A673 (cell line): ENCODE measurements around the gene TBRG1. TPM values are rescaled to one million over a fixed set of nuclear protein-coding genes. Genes with fewer than 3 reads are reported as not detected.

Source experiments
- BruUV-seq: library from RNA; stranded (reverse); fragments of 400-500 nt; replicated peaks from 2 replicates; lab custom pipeline; 2021; lab: Mats Ljungman, UMichigan
- CTCF ChIA-PET: fragments of 300-600 bp; sonication (Branson Sonifier 250); formaldehyde crosslinking; loops from one replicate; lab custom pipeline; 2022; ENCODE audit warnings: antibody characterized with exemption; lab: Charles Lee
- POLR2A ChIA-PET: fragments of 300-600 bp; sonication (Branson Sonifier 250); formaldehyde crosslinking; loops from one replicate; lab custom pipeline; 2022; ENCODE audit warnings: antibody characterized with exemption; ENCODE audit not compliant: low non-redundant PET; lab: Charles Lee
- DNase-seq: peaks from one replicate; pipeline ENCODE4 v3.0.0-alpha.2; 2015; ENCODE audit warnings: low spot score
- H3K27ac ChIP-seq: fragments of 200-600 bp; sonication (generic); 2 replicates; pipeline ENCODE4 v1.5.1; 2016; ENCODE audit warnings: mixed run types, low read depth, mild to moderate bottlenecking, mixed read lengths, antibody characterized with exemption, low read length; ENCODE audit not compliant: poor library complexity, severe bottlenecking
- H3K27me3 ChIP-seq: fragments of 200-600 bp; sonication (generic); replicated peaks from 2 replicates; pipeline ENCODE4 v1.6.1; 2017; ENCODE audit warnings: mixed run types, low read depth, mild to moderate bottlenecking, mixed read lengths, antibody characterized with exemption, low read length; ENCODE audit not compliant: insufficient read depth, poor library complexity
- H3K36me3 ChIP-seq: fragments of 200-600 bp; sonication (generic); 2 replicates; pipeline ENCODE4 v1.6.1; 2016; ENCODE audit warnings: mixed run types, mild to moderate bottlenecking, mixed read lengths, antibody characterized with exemption, low read length; ENCODE audit not compliant: insufficient read depth, poor library complexity, severe bottlenecking
- H3K4me1 ChIP-seq: fragments of 200-600 bp; sonication (generic); 2 replicates; pipeline ENCODE4 v1.6.1; 2017; ENCODE audit warnings: mixed run types, mild to moderate bottlenecking, mixed read lengths, antibody characterized with exemption, low read length; ENCODE audit not compliant: insufficient read depth, poor library complexity, severe bottlenecking
- H3K4me3 ChIP-seq: fragments of 200-600 bp; sonication (generic); 2 replicates; pipeline ENCODE4 v1.5.1; 2016; ENCODE audit warnings: low read depth, mixed run types, mild to moderate bottlenecking, mixed read lengths, low read length; ENCODE audit not compliant: poor library complexity, severe bottlenecking
- H3K9me3 ChIP-seq: fragments of 200-600 bp; sonication (generic); 2 replicates; pipeline ENCODE4 v1.6.1; 2016; ENCODE audit warnings: mixed run types, low read depth, mild to moderate bottlenecking, mixed read lengths, antibody characterized with exemption, low read length; ENCODE audit not compliant: poor library complexity, severe bottlenecking
- EZH2 ChIP-seq: fragments of 200-600 bp; sonication (generic); IDR thresholded peaks from 2 replicates; pipeline ENCODE4 v1.6.1; 2017; ENCODE audit warnings: borderline replicate concordance, low read depth, mild to moderate bottlenecking, mixed read lengths, antibody characterized with exemption, low read length; ENCODE audit not compliant: poor library complexity, severe bottlenecking
- intact Hi-C: fragments of 100-400 bp; cut with micrococcal nuclease; formaldehyde crosslinking; loops from one replicate; pipeline ENCODE4 v1.10.0; 2022; ENCODE audit not compliant: unreplicated experiment
- total RNA-seq: library from RNA; stranded (reverse); gene quantifications from 2 replicates; pipeline ENCODE4 v1.2.3, GENCODE V29; 2021
- TF ChIP-seq, protein P1 (sequence below): fragments of 300-800, 200-600 bp; sonication (generic); conservative IDR thresholded peaks from 2 replicates; pipeline ENCODE4 v1.5.1; 2017; ENCODE audit warnings: low read depth, mild to moderate bottlenecking, antibody characterized with exemption, low read length, moderate library complexity, mixed read lengths

TBRG1 gene
- total RNA-seq, 1 experiment from 2014 or later, result 44.4 TPM

DNA sequence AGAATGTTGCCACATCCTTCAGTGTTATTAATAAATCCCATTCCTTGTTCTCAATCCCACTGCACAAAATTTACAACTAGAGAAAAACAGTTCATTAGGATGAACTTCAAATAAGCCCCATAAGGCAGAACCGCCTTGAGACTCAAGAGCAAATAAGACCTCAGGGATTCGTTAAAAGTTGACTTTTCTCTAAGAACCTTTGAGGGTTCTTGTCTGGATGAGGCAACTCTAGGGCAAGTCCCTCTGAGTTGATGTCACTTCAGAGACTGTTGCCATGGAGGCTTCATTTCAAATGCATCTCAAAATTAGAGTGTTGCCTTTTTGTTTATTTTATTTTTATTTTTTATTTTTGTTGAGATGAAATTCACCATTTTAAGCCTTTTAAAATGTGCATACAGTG is 31.2 kb upstream of the TBRG1 start:
- POLR2A ChIA-PET, result no interaction called here

DNA sequence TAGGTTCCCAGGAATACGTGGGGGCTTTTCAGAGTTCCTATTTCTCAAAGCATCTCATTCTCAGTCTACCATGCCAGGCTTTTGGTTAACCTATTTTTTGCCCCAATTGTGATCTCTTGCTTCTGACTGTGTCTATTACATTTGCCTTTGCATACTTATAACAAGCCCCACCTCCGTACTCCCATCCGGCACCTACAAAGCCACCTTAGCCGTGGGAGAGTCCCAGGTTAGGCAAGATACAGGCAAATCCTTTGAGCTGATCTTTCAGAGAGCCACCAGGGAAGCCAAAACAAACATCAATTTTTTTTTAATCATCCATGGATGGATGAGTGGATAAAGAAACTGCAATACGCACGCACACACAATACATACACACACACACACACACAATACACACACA is 30.0 kb upstream of the TBRG1 start:
- Histone ChIP-seq H3K4me1 (peaks cover under 1% of the 10 kb centered on the region), H3K9me3 (no peaks in the 10 kb centered on the region), H3K4me3 (no peak overlapping the region), H3K27ac (no peak overlapping the region), H3K27me3 (peaks cover 3% of the 10 kb centered on the region), H3K36me3 (no peaks in the 10 kb centered on the region)
- POLR2A ChIA-PET, result no interaction called here
- DNase-seq, result no peak
- CTCF ChIA-PET, result no interaction called here
- no TSS peak for BruUV-seq
- no peak for TF ChIP-seq EZH2
- TF ChIP-seq, protein P1, sequence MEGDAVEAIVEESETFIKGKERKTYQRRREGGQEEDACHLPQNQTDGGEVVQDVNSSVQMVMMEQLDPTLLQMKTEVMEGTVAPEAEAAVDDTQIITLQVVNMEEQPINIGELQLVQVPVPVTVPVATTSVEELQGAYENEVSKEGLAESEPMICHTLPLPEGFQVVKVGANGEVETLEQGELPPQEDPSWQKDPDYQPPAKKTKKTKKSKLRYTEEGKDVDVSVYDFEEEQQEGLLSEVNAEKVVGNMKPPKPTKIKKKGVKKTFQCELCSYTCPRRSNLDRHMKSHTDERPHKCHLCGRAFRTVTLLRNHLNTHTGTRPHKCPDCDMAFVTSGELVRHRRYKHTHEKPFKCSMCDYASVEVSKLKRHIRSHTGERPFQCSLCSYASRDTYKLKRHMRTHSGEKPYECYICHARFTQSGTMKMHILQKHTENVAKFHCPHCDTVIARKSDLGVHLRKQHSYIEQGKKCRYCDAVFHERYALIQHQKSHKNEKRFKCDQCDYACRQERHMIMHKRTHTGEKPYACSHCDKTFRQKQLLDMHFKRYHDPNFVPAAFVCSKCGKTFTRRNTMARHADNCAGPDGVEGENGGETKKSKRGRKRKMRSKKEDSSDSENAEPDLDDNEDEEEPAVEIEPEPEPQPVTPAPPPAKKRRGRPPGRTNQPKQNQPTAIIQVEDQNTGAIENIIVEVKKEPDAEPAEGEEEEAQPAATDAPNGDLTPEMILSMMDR, result no peak
- intact Hi-C loops, result no loop called here

More for the DNA sequence above, 31.2 kb upstream of the TBRG1 start:
- Histone ChIP-seq H3K4me1 (no peaks in the 10 kb centered on the region), H3K9me3 (no peaks in the 10 kb centered on the region), H3K36me3 (no peaks in the 10 kb centered on the region), H3K4me3 (no peak overlapping the region), H3K27me3 (no peaks in the 10 kb centered on the region), H3K27ac (no peak overlapping the region)
- no TSS peak for BruUV-seq
- DNase-seq, result no peak
- TF ChIP-seq EZH2, result no peak
- TF ChIP-seq, protein P1, result no peak
- CTCF ChIA-PET, result no interaction called here
- intact Hi-C loops, result no loop called here

DNA sequence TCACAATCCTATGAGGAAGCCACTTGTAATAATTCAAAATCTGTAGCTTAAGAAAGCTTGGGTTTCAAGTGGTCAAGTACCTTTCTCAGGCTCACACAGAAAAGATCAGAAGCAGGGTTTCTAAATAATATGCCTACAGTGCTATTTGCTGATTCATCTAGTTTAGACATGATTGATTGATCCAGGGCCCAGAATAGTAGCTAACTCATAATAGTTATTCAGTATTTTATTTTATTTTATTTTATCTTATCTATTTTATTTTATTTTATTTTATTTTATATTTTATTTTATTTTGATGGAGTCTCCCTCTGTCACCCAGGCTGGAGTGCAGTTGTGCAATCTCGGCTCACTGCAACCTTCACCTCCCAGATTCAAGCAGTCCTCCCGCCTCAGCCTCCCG is 27.4 kb upstream of the TBRG1 start:
- intact Hi-C loops, result no loop called here
- ChIA-PET CTCF (no interaction called here), POLR2A (no interaction called here)
- H3K27me3 ChIP-seq, result peaks cover 6% of the 10 kb centered on the region
- no peak overlapping the region for H3K27ac ChIP-seq
- no peaks in the 10 kb centered on the region for H3K9me3 ChIP-seq
- no TSS peak for BruUV-seq
- H3K4me3 ChIP-seq, result no peak overlapping the region
- H3K4me1 ChIP-seq, result peaks cover 10% of the 10 kb centered on the region
- H3K36me3 ChIP-seq, result no peaks in the 10 kb centered on the region
- TF ChIP-seq, protein P1, result no peak
- TF ChIP-seq EZH2, result no peak
- DNase-seq, result no peak
